Measurements from ENCODE around the gene IRF5. TPM values are rescaled to one million over a fixed set of nuclear protein-coding genes. Genes with fewer than 3 reads are reported as not detected.

IRF5 gene
- total and polyA plus RNA-seq, 10 of the 15 experiments (the other 5 are each of a cell fraction or from before 2014, with no cell fraction given) = 5.4 to 90.3 (median 61.7) TPM

DNA sequence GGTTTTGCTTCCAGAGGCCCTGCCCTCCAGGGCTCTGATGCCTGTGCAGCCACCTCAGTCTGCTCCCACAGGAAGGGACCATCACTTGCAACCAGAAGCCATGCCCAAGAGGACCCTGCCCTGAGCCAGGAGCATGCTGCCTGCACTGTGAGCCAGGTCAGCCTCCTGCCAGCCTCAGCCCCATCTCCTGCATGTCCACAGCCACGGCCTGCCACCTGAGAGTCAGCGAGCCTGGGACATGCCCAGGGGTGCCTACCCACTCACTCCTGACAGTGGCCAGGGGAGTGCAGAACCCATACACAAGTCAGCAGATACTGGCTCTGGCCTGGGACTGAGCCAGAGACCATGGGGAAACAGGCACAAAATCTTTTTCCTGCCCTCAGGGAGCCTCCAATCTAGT is 20.6 kb upstream of the IRF5 start:
- H3K36me3 ChIP-seq (ENCODE audit: control insufficient read depth in 2 of 2, insufficient read depth in 2 of 2, low read length in 1 of 2) = no peaks in the 10 kb centered on the region
- H3K27ac ChIP-seq (ENCODE audit: control insufficient read depth, insufficient read depth) = no peak overlapping the region
- H3K9ac ChIP-seq (ENCODE audit: control insufficient read depth, insufficient read depth, low read length) = no peak overlapping the region
- ChIA-PET CTCF (no interaction called here), RAD21 (ENCODE audit: unreplicated experiment) (no interaction called here), SMC1A (ENCODE audit: uncharacterized antibody, unreplicated experiment) (interaction anchor here (0.9 kb wide), 1 partner anchor 28 kb away, joined by 3 read pairs; no protein-coding TSS in a partner anchor), POLR2A (interaction anchor here (0.6 to 1.4 kb wide), 2 partner anchors 16 to 21 kb away, joined by 3 to 6 read pairs; no protein-coding TSS in a partner anchor)
- H3K27me3 ChIP-seq (replicated peaks in 1 of 2; ENCODE audit: control insufficient read depth in 2 of 2, insufficient read depth in 2 of 2, low read length in 1 of 2) = no peaks in the 10 kb centered on the region
- WGBS (ENCODE audit: insufficient coverage, insufficient replicate concordance, low lambda C conversion rate, missing lambda C conversion rate) = 39% methylated on average over 2 of the region's 2 CpGs
- intact Hi-C loops (cut with micrococcal nuclease; ENCODE audit: unreplicated experiment) (no loop called here), in situ Hi-C loops (cut with MboI) (no loop called here)
- no peak for ATAC-seq
- no peak overlapping the region for H2AFZ ChIP-seq (ENCODE audit: control insufficient read depth, low read depth, low read length)
- no peak overlapping the region for H3K4me3 ChIP-seq
- no peak overlapping the region for H3K4me2 ChIP-seq (ENCODE audit: control insufficient read depth, insufficient read depth)
- H3K79me2 ChIP-seq (ENCODE audit: control insufficient read depth, insufficient read depth, low read length) = no peaks in the 10 kb centered on the region
- H3K9me3 ChIP-seq (replicated peaks; ENCODE audit: control insufficient read depth, insufficient read depth, low read length) = no peaks in the 10 kb centered on the region
- no TSS peak for BruUV-seq (replicated peaks)
- H4K20me1 ChIP-seq (ENCODE audit: control insufficient read depth, insufficient read depth) = no peaks in the 10 kb centered on the region
- H3K4me1 ChIP-seq (ENCODE audit: control insufficient read depth, insufficient read depth, low read length) = peaks cover 12% of the 10 kb centered on the region
- no peak for FAIRE-seq
- DNase-seq (ENCODE audit: low read depth, low spot score) = no peak
- no peak for TF ChIP-seq ZNF24 (IDR thresholded peaks at IDR 0.05)
- no peak for TF ChIP-seq SREBF1 (IDR thresholded peaks at IDR 0.05; ENCODE audit: low read length)
- no peak for TF ChIP-seq STAT3 (IDR thresholded peaks at IDR 0.05; ENCODE audit: low read depth, low read length)
- TF ChIP-seq ESRRA (IDR thresholded peaks at IDR 0.05; ENCODE audit: low read length) = no peak

DNA sequence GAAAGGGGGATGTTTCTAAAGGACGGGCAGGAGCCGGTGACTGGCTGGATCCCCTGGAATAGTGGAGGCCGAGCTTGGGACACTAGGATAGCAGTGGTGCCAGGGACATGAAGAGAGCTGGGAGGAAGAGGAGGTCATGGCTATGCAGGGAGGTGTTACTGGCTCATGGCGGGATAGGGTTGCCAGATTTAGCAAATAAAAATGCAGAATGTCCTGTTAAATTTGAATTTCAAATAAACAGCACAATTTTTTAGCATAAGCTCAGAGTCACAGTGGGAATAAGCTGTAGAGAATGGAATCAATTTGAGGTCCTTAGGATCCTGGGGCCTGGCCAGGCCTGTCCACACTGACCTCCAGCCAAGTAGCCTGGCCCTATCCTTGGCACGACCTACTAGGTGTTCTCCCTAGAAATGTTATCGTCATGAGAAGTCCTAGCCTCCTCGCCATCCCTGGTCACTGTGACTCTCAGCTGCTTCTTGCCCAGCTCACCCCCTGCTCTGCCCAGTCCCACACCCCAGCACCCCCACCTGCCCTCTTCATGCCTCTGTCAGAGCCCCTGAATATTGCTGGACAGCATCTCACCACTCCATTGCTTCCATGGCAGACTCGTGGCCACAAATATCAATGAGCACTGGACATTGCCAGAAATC is 19.6 kb upstream of the IRF5 start:
- SMC1A ChIA-PET (ENCODE audit: uncharacterized antibody, unreplicated experiment) = no interaction called here
- POLR2A ChIA-PET = no interaction called here
- TF ChIP-seq, protein P1, sequence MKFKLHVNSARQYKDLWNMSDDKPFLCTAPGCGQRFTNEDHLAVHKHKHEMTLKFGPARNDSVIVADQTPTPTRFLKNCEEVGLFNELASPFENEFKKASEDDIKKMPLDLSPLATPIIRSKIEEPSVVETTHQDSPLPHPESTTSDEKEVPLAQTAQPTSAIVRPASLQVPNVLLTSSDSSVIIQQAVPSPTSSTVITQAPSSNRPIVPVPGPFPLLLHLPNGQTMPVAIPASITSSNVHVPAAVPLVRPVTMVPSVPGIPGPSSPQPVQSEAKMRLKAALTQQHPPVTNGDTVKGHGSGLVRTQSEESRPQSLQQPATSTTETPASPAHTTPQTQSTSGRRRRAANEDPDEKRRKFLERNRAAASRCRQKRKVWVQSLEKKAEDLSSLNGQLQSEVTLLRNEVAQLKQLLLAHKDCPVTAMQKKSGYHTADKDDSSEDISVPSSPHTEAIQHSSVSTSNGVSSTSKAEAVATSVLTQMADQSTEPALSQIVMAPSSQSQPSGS (IDR thresholded peaks at IDR 0.05; ENCODE audit: low read length) = no peak
- TF ChIP-seq, protein P2, sequence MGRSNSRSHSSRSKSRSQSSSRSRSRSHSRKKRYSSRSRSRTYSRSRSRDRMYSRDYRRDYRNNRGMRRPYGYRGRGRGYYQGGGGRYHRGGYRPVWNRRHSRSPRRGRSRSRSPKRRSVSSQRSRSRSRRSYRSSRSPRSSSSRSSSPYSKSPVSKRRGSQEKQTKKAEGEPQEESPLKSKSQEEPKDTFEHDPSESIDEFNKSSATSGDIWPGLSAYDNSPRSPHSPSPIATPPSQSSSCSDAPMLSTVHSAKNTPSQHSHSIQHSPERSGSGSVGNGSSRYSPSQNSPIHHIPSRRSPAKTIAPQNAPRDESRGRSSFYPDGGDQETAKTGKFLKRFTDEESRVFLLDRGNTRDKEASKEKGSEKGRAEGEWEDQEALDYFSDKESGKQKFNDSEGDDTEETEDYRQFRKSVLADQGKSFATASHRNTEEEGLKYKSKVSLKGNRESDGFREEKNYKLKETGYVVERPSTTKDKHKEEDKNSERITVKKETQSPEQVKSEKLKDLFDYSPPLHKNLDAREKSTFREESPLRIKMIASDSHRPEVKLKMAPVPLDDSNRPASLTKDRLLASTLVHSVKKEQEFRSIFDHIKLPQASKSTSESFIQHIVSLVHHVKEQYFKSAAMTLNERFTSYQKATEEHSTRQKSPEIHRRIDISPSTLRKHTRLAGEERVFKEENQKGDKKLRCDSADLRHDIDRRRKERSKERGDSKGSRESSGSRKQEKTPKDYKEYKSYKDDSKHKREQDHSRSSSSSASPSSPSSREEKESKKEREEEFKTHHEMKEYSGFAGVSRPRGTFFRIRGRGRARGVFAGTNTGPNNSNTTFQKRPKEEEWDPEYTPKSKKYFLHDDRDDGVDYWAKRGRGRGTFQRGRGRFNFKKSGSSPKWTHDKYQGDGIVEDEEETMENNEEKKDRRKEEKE (IDR thresholded peaks at IDR 0.05) = no peak
- TF ChIP-seq MTA3 (IDR thresholded peaks at IDR 0.05; ENCODE audit: borderline replicate concordance, low read length) (no peak), NR2F1 (conservative IDR thresholded peaks at IDR 0.05) (no peak)
- TF ChIP-seq, protein P3, sequence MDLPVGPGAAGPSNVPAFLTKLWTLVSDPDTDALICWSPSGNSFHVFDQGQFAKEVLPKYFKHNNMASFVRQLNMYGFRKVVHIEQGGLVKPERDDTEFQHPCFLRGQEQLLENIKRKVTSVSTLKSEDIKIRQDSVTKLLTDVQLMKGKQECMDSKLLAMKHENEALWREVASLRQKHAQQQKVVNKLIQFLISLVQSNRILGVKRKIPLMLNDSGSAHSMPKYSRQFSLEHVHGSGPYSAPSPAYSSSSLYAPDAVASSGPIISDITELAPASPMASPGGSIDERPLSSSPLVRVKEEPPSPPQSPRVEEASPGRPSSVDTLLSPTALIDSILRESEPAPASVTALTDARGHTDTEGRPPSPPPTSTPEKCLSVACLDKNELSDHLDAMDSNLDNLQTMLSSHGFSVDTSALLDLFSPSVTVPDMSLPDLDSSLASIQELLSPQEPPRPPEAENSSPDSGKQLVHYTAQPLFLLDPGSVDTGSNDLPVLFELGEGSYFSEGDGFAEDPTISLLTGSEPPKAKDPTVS (IDR thresholded peaks at IDR 0.05; ENCODE audit: low read depth, low read length) = no peak
- TF ChIP-seq, protein P4, sequence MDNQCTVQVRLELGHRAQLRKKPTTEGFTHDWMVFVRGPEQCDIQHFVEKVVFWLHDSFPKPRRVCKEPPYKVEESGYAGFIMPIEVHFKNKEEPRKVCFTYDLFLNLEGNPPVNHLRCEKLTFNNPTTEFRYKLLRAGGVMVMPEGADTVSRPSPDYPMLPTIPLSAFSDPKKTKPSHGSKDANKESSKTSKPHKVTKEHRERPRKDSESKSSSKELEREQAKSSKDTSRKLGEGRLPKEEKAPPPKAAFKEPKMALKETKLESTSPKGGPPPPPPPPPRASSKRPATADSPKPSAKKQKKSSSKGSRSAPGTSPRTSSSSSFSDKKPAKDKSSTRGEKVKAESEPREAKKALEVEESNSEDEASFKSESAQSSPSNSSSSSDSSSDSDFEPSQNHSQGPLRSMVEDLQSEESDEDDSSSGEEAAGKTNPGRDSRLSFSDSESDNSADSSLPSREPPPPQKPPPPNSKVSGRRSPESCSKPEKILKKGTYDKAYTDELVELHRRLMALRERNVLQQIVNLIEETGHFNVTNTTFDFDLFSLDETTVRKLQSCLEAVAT (IDR thresholded peaks at IDR 0.05) = no peak

More for the DNA sequence above, 19.6 kb upstream of the IRF5 start:
- Histone ChIP-seq H3K9me3 (replicated peaks; ENCODE audit: control insufficient read depth, insufficient read depth, low read length) (no peaks in the 10 kb centered on the region), H4K20me1 (ENCODE audit: control insufficient read depth, insufficient read depth) (no peaks in the 10 kb centered on the region), H3K27ac (ENCODE audit: control insufficient read depth, insufficient read depth) (no peak overlapping the region), H3K4me3 (no peak overlapping the region), H3K4me2 (ENCODE audit: control insufficient read depth, insufficient read depth) (no peak overlapping the region), H3K36me3 (ENCODE audit: control insufficient read depth in 2 of 2, insufficient read depth in 2 of 2, low read length in 1 of 2) (no peaks in the 10 kb centered on the region), H2AFZ (ENCODE audit: control insufficient read depth, low read depth, low read length) (no peak overlapping the region), H3K27me3 (replicated peaks in 1 of 2; ENCODE audit: control insufficient read depth in 2 of 2, insufficient read depth in 2 of 2, low read length in 1 of 2) (no peaks in the 10 kb centered on the region), H3K9ac (ENCODE audit: control insufficient read depth, insufficient read depth, low read length) (no peak overlapping the region), H3K79me2 (ENCODE audit: control insufficient read depth, insufficient read depth, low read length) (no peaks in the 10 kb centered on the region), H3K4me1 (ENCODE audit: control insufficient read depth, insufficient read depth, low read length) (peaks cover 12% of the 10 kb centered on the region)
- in situ Hi-C loops (cut with MboI) (no loop called here), intact Hi-C loops (cut with micrococcal nuclease; ENCODE audit: unreplicated experiment) (no loop called here)
- no TSS peak for BruUV-seq (replicated peaks)
- ChIA-PET RAD21 (ENCODE audit: unreplicated experiment) (no interaction called here), CTCF (interaction anchor here (0.6 kb wide), 1 partner anchor 249 kb away, joined by 3 read pairs; no protein-coding TSS in a partner anchor)
- ATAC-seq = no peak
- 62% methylated on average over 8 of the region's 8 CpGs for WGBS (ENCODE audit: insufficient coverage, insufficient replicate concordance, low lambda C conversion rate, missing lambda C conversion rate)
- FAIRE-seq = no peak
- DNase-seq (ENCODE audit: low read depth, low spot score) = no peak
